Stimulated activated naive CD8-positive, alpha-beta T cell treated with anti-CD3 and anti-CD28 coated beads, Interleukin-15, amount 100 ng/mL, for 72 hours (primary cell): ENCODE data around the gene C1orf167.
A peak's percentile ranks its signal among the peaks of the same experiment; 100 is the strongest.

ENCODE experiments used
- ATAC-seq: fragments of 150-1000 bp; cut with Tn5 transposase; 2 replicates; pipeline ENCODE4 v1.10.0; 2021; ENCODE audit warnings: mild to moderate bottlenecking, moderate library complexity
- DNase-seq, 2 donors: peaks; one replicate each; pipeline ENCODE4 v3.0.0; 2021 to 2022
- H3K27ac Mint-ChIP-seq, 2 donors: one replicate each; pipeline ENCODE4 v1.8.0; 2022; ENCODE audit warnings: mild to moderate bottlenecking in 2 of 2, mixed read lengths in 2 of 2, moderate library complexity in 2 of 2
- H3K27me3 Mint-ChIP-seq: one replicate; pipeline ENCODE4 v1.8.0; 2022; ENCODE audit warnings: mixed read lengths
- H3K4me1 Mint-ChIP-seq: one replicate; pipeline ENCODE4 v1.8.0; 2022; ENCODE audit warnings: mild to moderate bottlenecking, mixed read lengths
- H3K4me3 Mint-ChIP-seq, 2 donors: one replicate each; pipeline ENCODE4 v1.8.0; 2022; ENCODE audit warnings: mild to moderate bottlenecking in 2 of 2, mixed read lengths in 2 of 2, moderate library complexity in 1 of 2
- H3K9me3 Mint-ChIP-seq, 2 donors: one replicate each; pipeline ENCODE4 v1.8.0; 2022; ENCODE audit warnings: mixed read lengths in 2 of 2

Gene C1orf167

DNA sequence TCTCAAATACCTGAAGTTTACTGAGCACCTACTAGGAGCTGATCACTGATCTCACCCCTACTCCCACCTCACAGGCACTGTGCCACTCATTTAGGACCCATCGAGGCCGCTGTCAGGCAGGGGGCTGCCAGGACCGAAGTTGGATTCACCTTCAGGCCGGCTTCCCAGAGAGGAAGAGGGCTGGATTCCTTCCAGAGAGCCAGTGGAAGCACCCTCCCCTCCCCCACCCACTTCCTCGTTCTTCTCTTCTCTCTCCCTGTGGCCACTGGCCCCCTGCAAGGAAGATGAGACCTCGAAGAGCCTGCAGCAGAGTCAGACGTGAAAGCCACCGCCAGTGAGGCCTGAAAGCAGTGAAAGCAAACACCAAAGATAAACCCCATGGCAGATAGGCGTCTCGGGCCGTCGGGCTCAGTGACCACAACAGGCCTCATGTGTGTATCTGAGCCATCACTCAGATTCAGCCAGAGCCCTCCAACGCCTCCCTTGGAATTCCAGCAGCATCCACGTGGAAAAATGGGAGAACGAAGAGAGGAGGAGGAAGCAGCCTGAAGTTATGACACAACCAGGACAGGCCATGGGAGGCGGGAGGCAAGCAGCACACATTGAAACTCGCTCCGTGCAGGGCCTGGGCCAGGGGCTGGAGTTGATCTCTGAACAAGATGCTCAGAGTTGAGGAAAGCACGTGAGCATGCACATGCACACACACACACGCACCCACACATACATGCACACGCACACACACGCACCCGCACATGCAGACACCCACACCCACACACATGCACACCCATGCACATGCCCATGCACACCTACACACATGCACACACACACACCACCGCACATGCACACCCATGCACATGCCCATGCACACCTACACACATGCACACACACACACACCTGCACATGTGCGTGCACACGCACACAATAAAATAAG is 32.2 kb upstream of the C1orf167 start:
- no peak for DNase-seq
- Mint-ChIP-seq H3K9me3 (no peaks in the 10 kb centered on the region), H3K27me3 (no peaks in the 10 kb centered on the region), H3K4me1 (peaks cover 66% of the 10 kb centered on the region), H3K27ac (no peak overlapping the region), H3K4me3 (peak overlapping the region; percentile 75 to 83)
- ATAC-seq = peak; percentile 38

DNA sequence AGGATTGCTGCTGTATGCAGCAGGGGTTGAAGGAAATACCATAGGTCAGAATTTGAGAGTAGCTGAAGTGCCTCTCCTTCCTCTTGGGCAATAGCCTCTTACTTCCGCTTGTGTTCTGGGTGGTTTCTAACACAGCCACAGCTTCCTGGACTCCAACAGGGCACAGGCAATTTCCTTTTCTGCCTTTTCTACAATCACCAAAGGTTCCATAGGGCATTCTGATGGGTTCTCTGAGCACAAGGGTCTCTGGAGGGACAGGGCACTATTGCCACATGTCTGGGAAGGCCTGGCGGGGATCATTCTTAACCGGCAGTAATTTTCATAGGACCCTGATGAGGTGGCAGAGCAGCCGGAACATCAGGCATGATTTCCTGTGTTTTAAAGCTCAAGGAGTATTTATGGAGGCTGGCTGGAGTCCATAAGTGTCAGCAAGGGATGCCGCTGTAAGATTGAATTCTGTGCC is 31.5 kb upstream of the C1orf167 start:
- Mint-ChIP-seq H3K27ac (peak overlapping the region in 1 of 2 donors; percentile 46), H3K4me3 (peak overlapping the region; percentile 75 to 83), H3K4me1 (peaks cover 63% of the 10 kb centered on the region), H3K9me3 (no peaks in the 10 kb centered on the region), H3K27me3 (no peaks in the 10 kb centered on the region)
- ATAC-seq (peak; percentile 90), DNase-seq (peak in 1 of 2 donors; percentile 40)

DNA sequence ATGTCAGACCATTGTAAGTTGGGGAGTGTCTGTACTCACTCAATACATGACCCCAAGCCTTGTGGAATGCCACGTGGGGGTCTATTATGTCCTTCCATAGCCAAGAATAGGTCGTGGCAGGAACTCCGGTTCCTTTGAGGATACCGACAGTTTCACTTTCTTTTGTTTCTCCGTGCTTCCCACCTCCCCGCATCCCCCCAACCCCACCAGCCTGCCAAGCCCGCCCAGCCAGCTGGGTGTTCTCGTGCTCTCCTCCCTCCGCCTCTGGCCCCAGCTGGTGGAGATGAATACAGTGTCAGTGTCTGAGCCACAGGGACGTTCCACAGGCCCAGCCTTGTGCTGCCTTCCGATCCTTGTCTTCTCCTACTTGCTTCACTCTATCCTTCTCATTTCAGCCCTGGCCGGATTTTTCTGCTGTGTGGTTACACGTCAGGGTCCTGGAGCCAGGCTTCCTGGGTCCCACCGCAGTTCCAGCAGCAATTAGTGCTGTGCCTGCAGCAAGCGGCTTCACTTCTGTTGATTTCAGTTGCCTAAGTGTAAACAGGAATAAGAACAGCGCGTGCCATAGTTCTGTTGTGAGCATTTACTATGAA is 30.2 kb upstream of the C1orf167 start:
- no peaks in the 10 kb centered on the region for H3K27me3 Mint-ChIP-seq
- ATAC-seq (no peak), DNase-seq (peak in 1 of 2 donors; percentile 28)
- H3K4me3 Mint-ChIP-seq = peak overlapping the region; percentile 83 to 87
- peak overlapping the region; percentile 82 to 92 for H3K27ac Mint-ChIP-seq
- H3K4me1 Mint-ChIP-seq = peaks cover 64% of the 10 kb centered on the region
- no peaks in the 10 kb centered on the region for H3K9me3 Mint-ChIP-seq

DNA sequence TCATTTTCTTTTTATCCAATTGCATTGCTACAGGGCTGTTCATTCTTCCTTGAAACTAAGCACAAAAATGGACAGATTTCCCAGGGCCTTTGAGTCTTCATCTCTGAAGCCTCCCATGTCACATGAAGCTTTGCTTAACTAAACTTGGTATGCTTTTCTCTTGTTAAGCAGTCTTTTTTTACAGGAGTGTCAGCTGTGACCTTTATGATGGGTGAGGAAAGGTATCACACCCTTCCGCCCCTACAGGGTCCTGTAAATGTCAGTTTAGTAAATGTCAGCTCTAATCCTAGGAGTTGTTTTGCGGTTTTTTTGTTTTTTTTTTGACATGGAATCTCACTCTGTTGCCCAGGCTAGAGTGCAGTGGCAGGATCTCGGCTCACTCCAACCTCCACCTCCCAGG is 28.7 kb upstream of the C1orf167 start:
- no peak for DNase-seq
- no peaks in the 10 kb centered on the region for H3K27me3 Mint-ChIP-seq
- no peak for ATAC-seq
- H3K4me3 Mint-ChIP-seq = peak overlapping the region in 1 of 2 donors; percentile 19
- no peak overlapping the region for H3K27ac Mint-ChIP-seq
- H3K4me1 Mint-ChIP-seq = peaks cover 79% of the 10 kb centered on the region
- H3K9me3 Mint-ChIP-seq = no peaks in the 10 kb centered on the region

DNA sequence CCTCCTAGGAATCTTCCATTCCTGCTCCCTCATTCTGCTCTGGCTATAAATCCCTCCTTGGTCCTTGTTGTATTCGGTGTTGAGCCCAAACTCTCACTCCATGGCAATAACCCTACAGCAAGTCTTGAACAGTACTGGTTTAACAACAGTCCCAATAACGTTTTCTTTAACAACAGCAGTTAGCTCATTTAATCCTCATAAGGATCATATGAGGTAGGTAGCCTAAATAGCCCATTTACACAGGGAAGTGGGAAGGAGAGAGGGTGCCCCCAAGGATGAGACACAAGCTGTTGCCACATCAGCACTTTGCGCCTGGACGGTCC is 26.5 kb upstream of the C1orf167 start:
- no peaks in the 10 kb centered on the region for H3K9me3 Mint-ChIP-seq
- ATAC-seq (peak; percentile 0), DNase-seq (no peak)
- H3K4me3 Mint-ChIP-seq = peak overlapping the region; percentile 94 to 95
- peaks cover 79% of the 10 kb centered on the region for H3K4me1 Mint-ChIP-seq
- no peaks in the 10 kb centered on the region for H3K27me3 Mint-ChIP-seq
- H3K27ac Mint-ChIP-seq = no peak overlapping the region

DNA sequence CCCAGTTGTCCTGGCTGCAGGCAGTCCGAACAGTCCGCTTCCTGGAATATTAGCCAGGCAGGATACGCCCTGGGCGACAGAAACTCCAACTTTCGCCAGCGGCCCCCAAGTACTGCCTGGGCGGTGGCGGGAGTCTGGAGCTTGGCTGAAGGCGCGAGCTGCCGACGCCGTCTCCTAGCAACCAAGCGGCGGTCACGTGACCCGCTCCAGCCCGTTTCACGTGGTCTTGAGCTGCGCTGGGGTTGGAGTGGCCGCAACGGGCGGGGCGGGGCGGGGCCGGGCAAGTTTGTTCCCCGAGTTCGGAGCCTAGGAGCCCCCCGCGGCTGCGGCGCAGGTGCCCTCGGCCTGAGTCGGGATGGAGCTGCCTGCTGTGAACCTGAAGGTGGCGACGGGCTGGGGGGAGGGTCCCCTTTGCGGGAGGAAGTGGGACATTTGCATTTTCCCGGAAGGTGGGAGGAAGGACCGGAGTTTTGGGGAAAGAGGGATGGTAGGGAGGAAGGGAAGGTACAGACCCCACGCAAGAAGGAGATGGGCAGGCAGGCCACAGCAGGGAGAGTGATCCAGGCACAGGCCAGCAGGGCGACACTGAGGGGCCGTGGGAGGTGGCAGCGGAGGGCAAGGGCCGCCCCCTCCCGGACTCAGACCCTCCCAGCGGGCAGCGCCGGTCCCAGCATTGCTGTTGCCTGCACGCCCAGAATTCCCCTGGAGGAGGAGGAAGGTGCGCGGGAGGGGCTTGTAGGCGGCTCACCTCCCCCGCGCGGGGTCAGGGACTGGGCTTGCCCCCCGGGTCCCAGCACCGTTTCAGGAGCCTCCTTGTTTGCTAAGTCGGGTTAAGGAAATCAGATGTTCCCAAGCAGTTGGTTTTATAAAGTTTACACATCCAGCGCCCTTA is 25.9 kb upstream of the C1orf167 start, which contains the start of gene AGTRAP:
Gene AGTRAP, plus strand, starts transcription at position 283 of the 892 bp plus-strand sequence. Its CDS starts 73 bp downstream, at position 356.
- Mint-ChIP-seq H3K27me3 (no peaks in the 10 kb centered on the region), H3K27ac (peak within 1 kb of the TSS; percentile 98), H3K9me3 (no peaks in the 10 kb centered on the region), H3K4me3 (peak within 1 kb of the TSS; percentile 94 to 95), H3K4me1 (peaks cover 79% of the 10 kb centered on the region)
- peak; percentile 75 to 90 for DNase-seq
- peak; percentile 82 for ATAC-seq

DNA sequence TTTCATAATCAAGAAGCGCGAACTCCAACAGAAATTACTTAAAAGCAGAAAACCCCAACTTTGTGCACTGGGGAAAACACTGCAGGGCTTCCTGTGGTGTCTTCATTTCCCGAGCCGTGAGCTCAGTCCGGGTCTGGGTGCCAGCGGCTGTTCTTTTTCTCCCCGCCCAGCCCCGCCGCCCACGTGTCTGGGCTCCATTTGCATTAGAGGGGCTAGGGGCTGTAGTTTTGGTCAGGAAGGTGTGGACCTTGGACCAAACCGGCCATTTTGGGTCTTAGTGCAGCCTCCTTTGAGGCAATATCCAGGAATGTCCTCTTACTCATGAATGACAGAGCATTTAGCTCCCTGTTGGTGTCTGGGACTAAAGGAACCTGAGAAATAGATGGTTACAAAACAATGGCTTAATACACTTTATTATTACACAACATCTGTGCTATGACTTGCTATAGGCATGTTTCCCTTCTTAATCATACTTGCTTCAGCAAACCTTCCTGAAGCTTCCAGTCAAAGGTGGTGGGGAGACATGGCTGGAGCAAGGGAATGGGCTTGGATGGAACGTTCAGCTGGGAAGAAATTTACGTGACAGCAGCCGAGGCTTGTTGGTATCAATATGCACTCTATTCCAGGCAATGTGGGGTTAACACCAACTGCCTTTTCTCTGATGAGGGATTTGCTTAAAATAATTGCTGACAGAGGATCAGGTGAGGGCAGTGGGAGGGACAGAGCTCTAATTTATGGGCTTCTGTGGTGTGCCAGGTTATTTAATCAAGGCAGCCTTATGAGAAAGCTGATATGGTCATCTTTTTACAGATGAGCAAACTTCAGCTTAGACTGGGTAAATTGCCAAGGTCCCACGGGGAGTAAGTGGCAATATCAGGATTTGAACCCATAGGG is 25.0 kb upstream of the C1orf167 start:
- Mint-ChIP-seq H3K27me3 (no peaks in the 10 kb centered on the region), H3K4me1 (peaks cover 79% of the 10 kb centered on the region), H3K9me3 (no peaks in the 10 kb centered on the region), H3K27ac (peak overlapping the region; percentile 22 to 40), H3K4me3 (peak overlapping the region; percentile 94 to 95)
- ATAC-seq (peak; percentile 72), DNase-seq (peak; percentile 30 to 48)

DNA sequence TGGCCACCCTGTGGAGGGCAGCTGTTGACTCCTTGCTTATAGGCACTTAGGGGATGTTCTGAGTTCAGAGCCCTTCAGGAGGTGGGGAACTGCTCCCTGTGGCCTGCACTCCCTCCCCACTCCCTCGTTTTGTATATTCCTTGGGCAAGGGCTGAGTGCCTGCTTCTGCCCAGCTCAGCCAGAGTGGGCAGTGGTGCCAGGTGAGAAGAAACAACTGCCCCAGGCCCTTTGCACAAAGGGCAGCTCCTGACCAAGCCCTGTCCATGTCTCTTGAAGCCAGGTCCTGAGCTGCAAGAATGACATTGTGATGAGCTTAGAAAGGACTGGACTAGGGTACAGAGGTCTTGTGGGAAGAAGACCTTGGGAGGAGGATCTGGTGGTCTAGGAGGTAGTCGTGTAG is 23.9 kb upstream of the C1orf167 start:
- no peak for DNase-seq
- no peak overlapping the region for H3K4me3 Mint-ChIP-seq
- peaks cover 81% of the 10 kb centered on the region for H3K4me1 Mint-ChIP-seq
- ATAC-seq = no peak
- no peaks in the 10 kb centered on the region for H3K27me3 Mint-ChIP-seq
- H3K9me3 Mint-ChIP-seq = no peaks in the 10 kb centered on the region
- peak overlapping the region in 1 of 2 donors; percentile 21 for H3K27ac Mint-ChIP-seq

DNA sequence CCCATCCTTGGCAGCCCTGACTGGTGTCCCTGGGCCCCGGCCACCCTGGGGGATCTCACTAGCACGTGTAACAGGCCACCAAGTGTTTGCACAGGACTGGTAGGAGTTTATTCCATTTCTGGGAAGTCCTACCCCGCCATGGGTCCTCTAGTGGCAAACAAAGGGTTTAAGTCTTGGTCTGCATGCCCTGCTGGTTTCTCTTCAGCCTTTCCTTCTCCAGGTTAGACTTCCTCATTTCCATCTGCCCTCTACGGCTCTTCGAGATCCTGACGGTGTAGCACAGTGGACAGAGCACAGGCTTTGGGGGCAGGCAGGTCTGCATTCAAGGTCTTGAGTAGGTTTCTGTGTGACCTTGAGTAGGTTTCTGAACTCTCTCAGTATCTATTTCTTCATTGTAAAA is 23.2 kb upstream of the C1orf167 start:
- ATAC-seq (no peak), DNase-seq (no peak)
- Mint-ChIP-seq H3K9me3 (no peaks in the 10 kb centered on the region), H3K4me3 (no peak overlapping the region), H3K4me1 (peaks cover 75% of the 10 kb centered on the region), H3K27me3 (no peaks in the 10 kb centered on the region), H3K27ac (no peak overlapping the region)

DNA sequence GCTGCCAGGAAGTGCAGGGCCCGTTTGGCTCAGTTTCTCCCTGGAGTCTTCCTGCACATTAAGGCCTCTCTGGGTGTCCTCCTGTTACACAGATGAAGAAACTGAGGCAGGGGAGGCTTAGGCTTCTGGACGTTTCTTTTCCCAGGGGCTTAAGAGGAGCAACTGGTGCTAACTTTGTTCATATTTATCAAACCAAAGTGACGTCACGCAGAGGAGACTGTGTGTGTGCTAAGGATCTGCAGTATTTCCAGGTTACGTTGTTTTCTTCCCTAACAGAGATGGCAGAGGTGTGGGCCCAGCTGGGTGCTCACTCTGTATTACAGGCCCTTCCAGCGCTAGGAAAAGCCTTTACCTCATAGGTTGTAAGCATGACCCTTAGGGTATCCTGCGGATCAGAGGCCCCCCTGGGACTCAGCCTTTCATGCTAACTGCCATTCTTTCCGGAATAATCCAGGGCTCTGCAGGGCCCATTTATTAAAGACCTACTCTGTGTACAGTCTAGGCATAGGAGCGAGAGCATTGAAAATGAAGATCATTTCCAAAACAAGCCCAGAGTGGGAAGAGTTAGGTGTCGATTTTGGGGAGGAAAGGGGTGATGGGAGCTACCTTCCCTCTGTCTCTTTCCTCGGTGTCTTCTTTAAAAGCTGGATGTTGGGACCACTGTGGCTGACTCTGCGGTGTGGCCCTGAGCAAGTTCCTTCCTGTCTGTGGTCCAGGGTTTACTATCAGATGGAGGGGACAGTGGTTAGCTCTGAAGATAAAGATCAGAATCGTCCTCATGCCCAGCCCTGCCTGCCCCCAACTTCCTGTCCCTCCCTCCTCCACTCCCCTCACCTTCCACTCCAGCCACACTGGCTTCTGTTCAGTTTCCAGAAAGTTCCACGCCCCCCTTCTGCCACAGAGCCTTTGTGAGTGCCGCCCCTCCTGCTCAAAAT is 21.5 kb upstream of the C1orf167 start:
- DNase-seq = peak in 1 of 2 donors; percentile 53
- Mint-ChIP-seq H3K9me3 (no peaks in the 10 kb centered on the region), H3K4me1 (peaks cover 76% of the 10 kb centered on the region), H3K4me3 (peak overlapping the region; percentile 66 to 67), H3K27ac (no peak overlapping the region), H3K27me3 (no peaks in the 10 kb centered on the region)
- peak; percentile 73 for ATAC-seq

DNA sequence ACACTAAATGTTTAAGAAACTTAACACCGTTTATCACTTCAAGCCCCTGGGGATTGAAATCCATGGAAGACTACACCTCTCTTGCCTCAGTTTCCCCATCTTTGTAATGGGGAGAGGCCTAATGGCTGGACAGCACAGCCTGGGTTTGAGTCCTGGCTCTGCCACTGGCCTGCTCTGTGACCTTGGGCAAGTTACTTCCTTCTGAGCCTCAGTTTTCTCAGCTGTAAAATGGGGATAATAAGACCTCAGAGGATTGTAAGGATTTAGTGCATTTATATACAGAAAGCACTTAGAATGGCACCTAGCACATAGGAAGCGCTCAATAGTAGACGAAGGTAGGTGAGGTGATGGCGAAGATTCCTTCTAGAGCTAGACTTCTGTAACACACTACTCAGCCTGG is 20.5 kb upstream of the C1orf167 start:
- no peak for DNase-seq
- no peak for ATAC-seq
- Mint-ChIP-seq H3K4me3 (peak overlapping the region in 1 of 2 donors; percentile 67), H3K27me3 (no peaks in the 10 kb centered on the region), H3K9me3 (no peaks in the 10 kb centered on the region), H3K27ac (no peak overlapping the region), H3K4me1 (peaks cover 73% of the 10 kb centered on the region)

DNA sequence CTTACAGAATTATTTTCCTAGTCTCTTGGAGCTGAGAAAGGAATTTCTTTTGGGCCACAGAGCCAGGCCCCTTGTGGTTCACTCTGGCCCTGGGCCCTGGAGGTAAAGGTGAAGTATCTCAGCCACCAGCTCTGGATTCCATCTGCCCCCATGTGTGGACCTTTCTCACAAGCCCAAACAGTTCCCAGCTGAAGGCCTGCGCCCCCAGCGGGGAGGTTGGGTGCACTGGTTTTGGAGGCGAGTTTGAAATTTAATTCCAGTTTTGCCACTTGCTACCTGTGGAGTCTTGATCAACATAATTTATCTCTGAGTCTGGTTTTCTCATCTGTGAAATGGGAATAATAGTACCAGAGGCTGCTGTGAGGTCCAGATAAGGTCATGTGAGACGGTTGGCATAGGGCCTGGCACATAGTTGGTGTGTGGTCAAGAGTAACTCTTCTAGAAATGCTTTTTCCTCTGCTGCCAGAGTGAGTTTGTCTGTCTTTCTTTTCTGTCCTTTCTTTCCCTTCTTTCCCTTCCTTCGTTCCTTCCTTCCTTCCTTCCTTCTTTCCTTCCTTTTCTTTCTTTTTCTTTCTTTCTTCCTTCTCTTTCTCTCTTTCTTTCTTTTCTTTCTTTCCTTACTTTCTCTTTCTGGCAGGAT is 20.0 kb upstream of the C1orf167 start:
- H3K4me1 Mint-ChIP-seq = peaks cover 68% of the 10 kb centered on the region
- ATAC-seq (no peak), DNase-seq (no peak)
- no peaks in the 10 kb centered on the region for H3K9me3 Mint-ChIP-seq
- H3K27ac Mint-ChIP-seq = no peak overlapping the region
- no peaks in the 10 kb centered on the region for H3K27me3 Mint-ChIP-seq
- peak overlapping the region; percentile 1 to 25 for H3K4me3 Mint-ChIP-seq

DNA sequence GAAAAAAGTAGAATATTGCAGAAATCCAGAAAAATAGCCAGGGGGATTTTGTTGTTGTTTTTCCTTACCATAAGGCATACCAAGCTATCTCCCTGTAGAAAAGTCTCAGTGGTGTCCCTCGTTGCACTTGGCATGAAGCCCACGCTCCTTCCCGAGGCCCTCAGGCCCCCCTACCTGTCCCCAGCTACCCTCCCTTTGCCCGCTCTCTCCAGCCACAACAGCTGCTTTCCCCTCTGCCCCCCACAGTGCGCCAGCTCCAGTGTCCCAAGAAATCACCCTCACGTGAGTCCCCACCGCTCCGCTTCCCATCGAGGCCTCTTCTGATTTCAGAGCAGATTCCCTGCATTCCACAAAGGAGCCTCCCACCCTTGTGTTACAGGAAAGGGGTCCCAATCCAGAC is 17.7 kb upstream of the C1orf167 start:
- Mint-ChIP-seq H3K9me3 (no peaks in the 10 kb centered on the region), H3K27me3 (no peaks in the 10 kb centered on the region), H3K27ac (no peak overlapping the region), H3K4me3 (no peak overlapping the region), H3K4me1 (peaks cover 57% of the 10 kb centered on the region)
- ATAC-seq (no peak), DNase-seq (no peak)
